22Rv1 (cell line): ENCODE data around the gene GBE1.

ENCODE experiments used
- CTCF ChIP-seq: fragments of 450-650 bp; IDR thresholded peaks from 2 replicates; pipeline ENCODE4 v1.5.1; 2017; ENCODE audit warnings: mild to moderate bottlenecking
- ZFX ChIP-seq: fragments of 450-650 bp; IDR thresholded peaks from 2 replicates; pipeline ENCODE4 v1.6.1; 2017; ENCODE audit warnings: antibody characterized with exemption, borderline replicate concordance

- TF ChIP-seq CTCF (no peak), ZFX (no peak)
These were observed 101.4 kb downstream of the GBE1 start for GRCh38 chr3:81660036-81660435.
